SK-N-SH treated with all-trans-retinoic acid at 6 μM for 48 hours (cell line): ENCODE data around the gene PEAR1.

Source experiments
- CREB5 ChIP-seq: fragments of 250-450 bp; sonication (Bioruptor Pico); IDR thresholded peaks from 2 replicates; pipeline ENCODE4 v1.5.1; 2020; ENCODE audit warnings: low read depth, mild to moderate bottlenecking, moderate library complexity
- CSRNP3 ChIP-seq: fragments of 250-450 bp; sonication (Bioruptor Pico); IDR thresholded peaks from 2 replicates; pipeline ENCODE4 v1.5.1; 2021; ENCODE audit warnings: mild to moderate bottlenecking, moderate library complexity
- ESRRG ChIP-seq: fragments of 250-450 bp; sonication (Bioruptor Pico); IDR thresholded peaks from 2 replicates; pipeline ENCODE4 v1.6.1; 2021; ENCODE audit warnings: mild to moderate bottlenecking
- ISL1 ChIP-seq: fragments of 250-450 bp; sonication (Bioruptor Pico); IDR thresholded peaks from 2 replicates; pipeline ENCODE4 v2.1.2; 2022; ENCODE audit warnings: mild to moderate bottlenecking, moderate library complexity
- PATZ1 ChIP-seq: fragments of 250-450 bp; sonication (Bioruptor Pico); IDR thresholded peaks from 2 replicates; pipeline ENCODE4 v1.8.0; 2020; ENCODE audit warnings: mild to moderate bottlenecking, moderate library complexity, borderline replicate concordance
- POU6F1 ChIP-seq: fragments of 250-450 bp; sonication (Bioruptor Pico); IDR thresholded peaks from 2 replicates; pipeline ENCODE4 v1.8.0; 2021; ENCODE audit warnings: low read depth, mild to moderate bottlenecking, moderate library complexity, borderline replicate concordance
- RARB ChIP-seq: fragments of 250-450 bp; sonication (Bioruptor Pico); IDR thresholded peaks from 2 replicates; pipeline ENCODE4 v1.8.0; 2021; ENCODE audit warnings: mild to moderate bottlenecking, moderate library complexity
- TCF4 ChIP-seq: fragments of 250-450 bp; sonication (Bioruptor Pico); IDR thresholded peaks from 2 replicates; pipeline ENCODE4 v1.8.0; 2021; ENCODE audit warnings: mild to moderate bottlenecking, moderate library complexity, borderline replicate concordance
- ZFP30 ChIP-seq: fragments of 450-650 bp; formaldehyde crosslinking; IDR thresholded peaks from 2 replicates; pipeline ENCODE4 v1.5.0; 2022; ENCODE audit warnings: mild to moderate bottlenecking, moderate library complexity
- ZNF565 ChIP-seq: fragments of 450-650 bp; formaldehyde crosslinking; conservative IDR thresholded peaks from 2 replicates; pipeline ENCODE4 v1.5.0; 2020; ENCODE audit warnings: low read depth, mild to moderate bottlenecking, moderate library complexity

- TF ChIP-seq POU6F1 (CRISPR knock-in tag) (no peak), CREB5 (CRISPR knock-in tag) (no peak), CSRNP3 (no peak), TCF4 (CRISPR knock-in tag) (no peak), ESRRG (no peak), RARB (no peak), PATZ1 (no peak), ZFP30 (CRISPR knock-in tag) (no peak), ZNF565 (CRISPR knock-in tag) (no peak), ISL1 (CRISPR knock-in tag) (no peak)
Measured at GRCh38 chr1:156895455-156895812, 1.9 kb downstream of the PEAR1 start.
